Gastrocnemius medialis (tissue), 4 donors: ENCODE results near the gene CD151.

Experiments used
- CTCF ChIP-seq, 5 experiments: fragments of 450-650 bp in 3 of 5; fragments of 200-600 bp in 2 of 5; sonication (generic) in 2 of 5; IDR thresholded peaks in 4 of 5; conservative IDR thresholded peaks in 1 of 5; 1 replicate in 4 of 5; 2 replicates in 1 of 5; pipeline ENCODE4 v1.5.1; 2016 to 2019; ENCODE audit warnings: antibody characterized with exemption in 5 of 5, mild to moderate bottlenecking in 3 of 5, moderate library complexity in 3 of 5
- POLR2A ChIP-seq, 2 donors: fragments of 450-650 bp; IDR thresholded peaks; one replicate each; pipeline ENCODE4 v1.6.1; 2017; ENCODE audit warnings: antibody characterized with exemption in 2 of 2, mild to moderate bottlenecking in 2 of 2, moderate library complexity in 2 of 2

GRCh38 chr11:876545-876944 is 43.8 kb downstream of the CD151 start:
- TF ChIP-seq POLR2A (IDR thresholded peaks at IDR 0.05) (no peak), CTCF (IDR thresholded peaks at IDR 0.05 in 4 of 5, conservative IDR thresholded peaks at IDR 0.05 in 1 of 5) (no peak)
